ENCODE measurements around the gene JADE3.

DNA sequence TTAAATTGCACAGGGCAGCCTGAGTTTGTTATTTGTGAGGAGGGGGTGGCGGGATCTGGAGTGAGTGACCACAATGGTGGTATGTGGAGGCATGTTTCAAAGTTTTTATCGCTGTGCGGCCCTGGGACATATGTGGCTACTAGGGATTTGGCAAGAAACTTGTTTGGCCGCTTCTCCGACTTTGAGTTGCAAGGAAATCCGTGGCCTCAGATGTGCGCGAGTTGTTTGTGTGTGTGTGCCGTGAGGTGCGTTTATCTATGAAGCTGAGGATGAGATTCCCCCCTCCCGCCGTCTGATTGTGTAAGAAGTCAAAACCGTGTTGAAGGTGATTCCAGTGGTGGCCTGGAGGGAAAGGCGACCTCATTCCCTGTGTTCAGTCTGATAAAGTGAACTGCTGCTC is 1.4 kb downstream of the JADE3 start:
- TF ChIP-seq, protein P1, sequence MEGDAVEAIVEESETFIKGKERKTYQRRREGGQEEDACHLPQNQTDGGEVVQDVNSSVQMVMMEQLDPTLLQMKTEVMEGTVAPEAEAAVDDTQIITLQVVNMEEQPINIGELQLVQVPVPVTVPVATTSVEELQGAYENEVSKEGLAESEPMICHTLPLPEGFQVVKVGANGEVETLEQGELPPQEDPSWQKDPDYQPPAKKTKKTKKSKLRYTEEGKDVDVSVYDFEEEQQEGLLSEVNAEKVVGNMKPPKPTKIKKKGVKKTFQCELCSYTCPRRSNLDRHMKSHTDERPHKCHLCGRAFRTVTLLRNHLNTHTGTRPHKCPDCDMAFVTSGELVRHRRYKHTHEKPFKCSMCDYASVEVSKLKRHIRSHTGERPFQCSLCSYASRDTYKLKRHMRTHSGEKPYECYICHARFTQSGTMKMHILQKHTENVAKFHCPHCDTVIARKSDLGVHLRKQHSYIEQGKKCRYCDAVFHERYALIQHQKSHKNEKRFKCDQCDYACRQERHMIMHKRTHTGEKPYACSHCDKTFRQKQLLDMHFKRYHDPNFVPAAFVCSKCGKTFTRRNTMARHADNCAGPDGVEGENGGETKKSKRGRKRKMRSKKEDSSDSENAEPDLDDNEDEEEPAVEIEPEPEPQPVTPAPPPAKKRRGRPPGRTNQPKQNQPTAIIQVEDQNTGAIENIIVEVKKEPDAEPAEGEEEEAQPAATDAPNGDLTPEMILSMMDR (IDR thresholded peaks at IDR 0.05), result no peak
- TF ChIP-seq POLR2AphosphoS5 (IDR thresholded peaks at IDR 0.05), result no peak
